Endothelial cell of umbilical vein (primary cell): Measurements from ENCODE around the gene B9D1. TPM values are rescaled to one million over a fixed set of nuclear protein-coding genes. Genes with fewer than 3 reads are reported as not detected.

Experiments
- BruUV-seq: library from RNA; stranded (reverse); fragments of 400-500 nt; replicated peaks from 2 replicates; lab custom pipeline; 2021; lab: Mats Ljungman, UMichigan
- CTCF ChIA-PET: fragments of 300-600, 350-600 bp; sonication (Branson Sonifier 250); formaldehyde crosslinking; loops from one replicate; lab custom pipeline; 2021; ENCODE audit warnings: antibody characterized with exemption, inconsistent platforms; lab: Charles Lee
- POLR2A ChIA-PET: fragments of 300-600, 350-600 bp; sonication (Branson Sonifier 250); formaldehyde crosslinking; loops from one replicate; lab custom pipeline; 2021; ENCODE audit warnings: antibody characterized with exemption, inconsistent platforms; lab: Charles Lee
- DNase-seq: peaks from one replicate; pipeline ENCODE4 v3.0.0-alpha.2; 2011; ENCODE audit warnings: low read depth, low spot score
- FAIRE-seq: peaks from 2 replicates; lab custom pipeline; 2011; peaks lifted over from hg19 to GRCh38; lab: Jason Lieb, UNC
- H2AFZ ChIP-seq: 2 replicates; pipeline ENCODE4 v1.6.0; 2012; ENCODE audit warnings: low read depth, low read length, control low read depth, inconsistent platforms
- H3K27ac ChIP-seq: 2 replicates; pipeline ENCODE4 v1.5.1; 2011; ENCODE audit warnings: low read depth, mild to moderate bottlenecking, control low read depth, low read length, moderate library complexity; ENCODE audit not compliant: insufficient read depth
- H3K27me3 ChIP-seq, 2 experiments: 2 replicates each; pipeline versions ENCODE4 v1.6.0 to v1.6.1; 2011; ENCODE audit warnings: low read length in 2 of 2, mixed read lengths in 1 of 2; ENCODE audit not compliant: control insufficient read depth in 2 of 2, insufficient read depth in 2 of 2
- H3K36me3 ChIP-seq, 2 experiments: 2 replicates in 1 of 2; 3 replicates in 1 of 2; pipeline ENCODE4 v1.5.1; 2011; ENCODE audit warnings: low read length in 2 of 2, mild to moderate bottlenecking in 1 of 2, moderate library complexity in 1 of 2; ENCODE audit not compliant: control insufficient read depth in 2 of 2, insufficient read depth in 2 of 2; ENCODE audit errors: extremely low read depth in 1 of 2
- H3K4me1 ChIP-seq: 3 replicates; pipeline ENCODE4 v1.5.1; 2011; ENCODE audit warnings: mild to moderate bottlenecking, low read length; ENCODE audit not compliant: control insufficient read depth, insufficient read depth; ENCODE audit errors: extremely low read depth
- H3K4me2 ChIP-seq: 2 replicates; pipeline ENCODE4 v1.6.1; 2011; ENCODE audit warnings: low read length, control low read depth, mixed read lengths; ENCODE audit not compliant: insufficient read depth
- H3K4me3 ChIP-seq, 3 experiments: fragments of 200-600 bp in 1 of 3; sonication (generic), shearing (Covaris generic) in 1 of 3; replicated peaks in 1 of 3; 2 replicates each; pipeline ENCODE4 v1.5.1; 2011 to 2016; ENCODE audit warnings: control low read depth in 3 of 3, low read length in 3 of 3, mild to moderate bottlenecking in 2 of 3, inconsistent platforms in 1 of 3, low read depth in 1 of 3, moderate library complexity in 1 of 3; ENCODE audit not compliant: insufficient read depth in 1 of 3
- H3K79me2 ChIP-seq: 2 replicates; pipeline ENCODE4 v1.6.0; 2012; ENCODE audit warnings: low read length, inconsistent platforms; ENCODE audit not compliant: control insufficient read depth, insufficient read depth
- H3K9ac ChIP-seq: replicated peaks from 2 replicates; pipeline ENCODE3; 2011; ENCODE audit warnings: low read length, control low read depth; ENCODE audit not compliant: insufficient read depth; ENCODE audit errors: extremely low read depth
- H3K9me1 ChIP-seq: replicated peaks from 3 replicates; pipeline ENCODE4 v1.6.0; 2011; ENCODE audit warnings: mild to moderate bottlenecking, low read length; ENCODE audit not compliant: control insufficient read depth, insufficient read depth; ENCODE audit errors: extremely low read depth
- H3K9me3 ChIP-seq: replicated peaks from 2 replicates; pipeline ENCODE4 v1.5.1; 2012; ENCODE audit warnings: low read length, inconsistent platforms; ENCODE audit not compliant: control insufficient read depth, insufficient read depth
- H4K20me1 ChIP-seq: replicated peaks from 2 replicates; pipeline ENCODE3; 2011; ENCODE audit warnings: mild to moderate bottlenecking, low read length; ENCODE audit not compliant: control insufficient read depth, insufficient read depth; ENCODE audit errors: extremely low read depth
- EZH2 ChIP-seq: IDR thresholded peaks from 2 replicates; pipeline ENCODE4 v1.6.1; 2012; ENCODE audit warnings: borderline replicate concordance, low read depth, mild to moderate bottlenecking, moderate library complexity, low read length, inconsistent platforms; ENCODE audit not compliant: severe bottlenecking
- FOS ChIP-seq: IDR thresholded peaks from 2 replicates; pipeline ENCODE4 v1.6.1; 2011; ENCODE audit warnings: mild to moderate bottlenecking, low read length, moderate library complexity, borderline replicate concordance; ENCODE audit not compliant: insufficient read depth
- GATA2 ChIP-seq: IDR thresholded peaks from 2 replicates; pipeline ENCODE4 v1.7.0; 2011; ENCODE audit warnings: low read depth, mild to moderate bottlenecking, moderate library complexity, mixed read lengths, low read length; ENCODE audit not compliant: insufficient read length, insufficient read depth
- JUN ChIP-seq: IDR thresholded peaks from 2 replicates; pipeline ENCODE4 v1.6.1; 2011; ENCODE audit warnings: borderline replicate concordance, low read depth; ENCODE audit not compliant: insufficient read length, insufficient read depth
- MAX ChIP-seq: IDR thresholded peaks from 2 replicates; pipeline ENCODE4 v1.6.1; 2011; ENCODE audit not compliant: insufficient read depth, insufficient read length
- MYC ChIP-seq: IDR thresholded peaks from one replicate; pipeline ENCODE4 v1.6.1; 2011; ENCODE audit warnings: mild to moderate bottlenecking, low read depth, low read length
- POLR2A ChIP-seq: IDR thresholded peaks from 2 replicates; pipeline ENCODE4 v1.6.1; 2012; ENCODE audit warnings: low read depth, mild to moderate bottlenecking, control low read depth, low read length
- POLR2AphosphoS5 ChIP-seq: IDR thresholded peaks from 2 replicates; pipeline ENCODE4 v1.6.1; 2012; ENCODE audit warnings: low read depth, mild to moderate bottlenecking, control low read depth, low read length, moderate library complexity; ENCODE audit not compliant: insufficient read depth
- dilution Hi-C: fragments of 300-500 bp; cut with MboI; formaldehyde crosslinking; loops from one replicate; pipeline ENCODE4 v1.15.0; 2019; ENCODE audit warnings: low sequenced_read_pairs; ENCODE audit not compliant: extremely low pct_ligation_motif_present
- intact Hi-C: fragments of 100-400 bp; cut with micrococcal nuclease; formaldehyde crosslinking; loops from one replicate; pipeline ENCODE4 v1.10.0; 2022
- polyA plus RNA-seq, 4 experiments: library from polyadenylated mRNA; depleted of rRNA in 3 of 4; stranded (reverse) in 3 of 4; unstranded in 1 of 4; fragments of >200 nt; gene quantifications; 2 replicates each; pipeline versions ENCODE4 v1.2.1 to v1.2.3, GENCODE V29; 2011 to 2012; ENCODE audit warnings: missing spikeins in 1 of 4
- total RNA-seq: library from RNA; stranded (reverse); gene quantifications from 2 replicates; pipeline ENCODE4 v1.2.3, GENCODE V29; 2021
- TF ChIP-seq, protein P1 (sequence below), 2 donors: IDR thresholded peaks; 1 replicate in 1 of 2; 2 replicates in 1 of 2; pipeline ENCODE4 v1.5.1; 2011; ENCODE audit warnings: low read length in 2 of 2, mild to moderate bottlenecking in 2 of 2, moderate library complexity in 2 of 2, control low read depth in 1 of 2, inconsistent platforms in 1 of 2, low read depth in 1 of 2; ENCODE audit not compliant: insufficient read depth in 1 of 2; ENCODE audit errors: extremely low read depth in 1 of 2

Gene B9D1
- total and polyA plus RNA-seq, 2 donors (not counting 3 experiments of a cell fraction or from before 2014, with no cell fraction given), result 20.5 to 55.8 TPM

GRCh38 chr17:19312406-19312805 lies 50.1 kb downstream of the B9D1 start:
- Histone ChIP-seq H3K4me1 (peaks cover 30% of the 10 kb centered on the region), H3K27ac (peak overlapping the region; percentile 98), H2AFZ (no peak overlapping the region), H3K27me3 (no peaks in the 10 kb centered on the region), H3K79me2 (no peaks in the 10 kb centered on the region), H4K20me1 (no peaks in the 10 kb centered on the region), H3K4me2 (peak overlapping the region; percentile 83), H3K4me3 (no peak overlapping the region), H3K9me1 (no peaks in the 10 kb centered on the region), H3K9me3 (no peaks in the 10 kb centered on the region), H3K36me3 (peaks cover 10 to 18% of the 10 kb centered on the region in 2 experiments), H3K9ac (peak overlapping the region; percentile 78)
- dilution Hi-C loops, result no loop called here
- POLR2A ChIA-PET, result no interaction called here
- BruUV-seq, result no TSS peak
- TF ChIP-seq MYC (no peak), GATA2 (no peak), EZH2 (no peak), MAX (no peak), FOS (no peak), POLR2AphosphoS5 (no peak), JUN (no peak), POLR2A (no peak)
- TF ChIP-seq, protein P1, sequence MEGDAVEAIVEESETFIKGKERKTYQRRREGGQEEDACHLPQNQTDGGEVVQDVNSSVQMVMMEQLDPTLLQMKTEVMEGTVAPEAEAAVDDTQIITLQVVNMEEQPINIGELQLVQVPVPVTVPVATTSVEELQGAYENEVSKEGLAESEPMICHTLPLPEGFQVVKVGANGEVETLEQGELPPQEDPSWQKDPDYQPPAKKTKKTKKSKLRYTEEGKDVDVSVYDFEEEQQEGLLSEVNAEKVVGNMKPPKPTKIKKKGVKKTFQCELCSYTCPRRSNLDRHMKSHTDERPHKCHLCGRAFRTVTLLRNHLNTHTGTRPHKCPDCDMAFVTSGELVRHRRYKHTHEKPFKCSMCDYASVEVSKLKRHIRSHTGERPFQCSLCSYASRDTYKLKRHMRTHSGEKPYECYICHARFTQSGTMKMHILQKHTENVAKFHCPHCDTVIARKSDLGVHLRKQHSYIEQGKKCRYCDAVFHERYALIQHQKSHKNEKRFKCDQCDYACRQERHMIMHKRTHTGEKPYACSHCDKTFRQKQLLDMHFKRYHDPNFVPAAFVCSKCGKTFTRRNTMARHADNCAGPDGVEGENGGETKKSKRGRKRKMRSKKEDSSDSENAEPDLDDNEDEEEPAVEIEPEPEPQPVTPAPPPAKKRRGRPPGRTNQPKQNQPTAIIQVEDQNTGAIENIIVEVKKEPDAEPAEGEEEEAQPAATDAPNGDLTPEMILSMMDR (IDR thresholded peaks at IDR 0.05; ENCODE audit: extremely low read depth in 1 of 2, insufficient read depth in 1 of 2, low read depth in 1 of 2, low read length in 2 of 2), result no peak
- peak; percentile 21 for FAIRE-seq
- no peak for DNase-seq
- CTCF ChIA-PET, result interaction anchor here (0.8 to 1.6 kb wide), 4 partner anchors 9 to 26 kb away, joined by 3 to 9 read pairs (median 4); no protein-coding TSS in a partner anchor
- intact Hi-C loops, result loop anchor here (5.0 kb wide), 1 partner anchor 35 kb away; no protein-coding TSS in a partner anchor
